ENCODE data around the gene FAM25G.
"Not testable (repeated sequence)": the region's sequence is repeated elsewhere in the genome, so short reads cannot be mapped to it uniquely, and the experiment has no call there.

DNA sequence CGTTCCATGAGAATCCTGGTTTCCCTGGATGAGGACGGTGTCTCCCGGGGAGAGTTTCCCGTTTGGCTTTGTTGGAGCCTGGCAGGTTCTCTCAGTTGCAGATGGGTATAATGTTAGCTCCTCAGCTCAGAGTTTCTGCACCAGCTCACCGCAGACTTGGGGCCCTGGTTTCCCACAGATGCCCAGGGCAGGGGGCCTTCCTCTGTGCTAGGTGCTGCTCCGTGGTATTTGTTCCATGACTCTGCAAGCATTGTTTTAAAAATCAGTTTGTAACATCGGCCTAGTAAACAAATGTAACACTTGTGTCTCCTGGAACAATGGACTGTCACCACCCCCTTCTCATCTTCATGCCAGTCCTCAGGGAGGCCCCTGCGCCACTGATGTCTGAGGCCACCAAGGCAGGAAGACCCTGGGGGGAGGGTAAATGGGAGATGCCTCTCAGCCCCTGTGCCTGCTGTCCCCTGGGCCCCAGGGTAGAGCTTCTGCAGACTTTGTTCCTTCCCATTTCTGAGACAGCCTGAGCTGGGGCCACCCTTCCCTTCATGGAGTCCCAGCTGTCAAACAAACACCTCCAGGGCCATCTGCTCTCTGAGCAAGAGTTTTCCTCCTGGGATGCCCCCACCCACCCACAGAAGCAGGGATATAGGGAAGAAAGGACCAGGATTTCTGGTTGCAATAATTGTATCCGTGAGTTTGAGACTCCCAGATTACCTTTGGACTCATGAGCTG, 36.0 kb downstream of the FAM25G start:
- TF ChIP-seq POLR2A, EP300 (IDR thresholded peaks at IDR 0.05): not testable (repeated sequence)
- TF ChIP-seq, protein P1, sequence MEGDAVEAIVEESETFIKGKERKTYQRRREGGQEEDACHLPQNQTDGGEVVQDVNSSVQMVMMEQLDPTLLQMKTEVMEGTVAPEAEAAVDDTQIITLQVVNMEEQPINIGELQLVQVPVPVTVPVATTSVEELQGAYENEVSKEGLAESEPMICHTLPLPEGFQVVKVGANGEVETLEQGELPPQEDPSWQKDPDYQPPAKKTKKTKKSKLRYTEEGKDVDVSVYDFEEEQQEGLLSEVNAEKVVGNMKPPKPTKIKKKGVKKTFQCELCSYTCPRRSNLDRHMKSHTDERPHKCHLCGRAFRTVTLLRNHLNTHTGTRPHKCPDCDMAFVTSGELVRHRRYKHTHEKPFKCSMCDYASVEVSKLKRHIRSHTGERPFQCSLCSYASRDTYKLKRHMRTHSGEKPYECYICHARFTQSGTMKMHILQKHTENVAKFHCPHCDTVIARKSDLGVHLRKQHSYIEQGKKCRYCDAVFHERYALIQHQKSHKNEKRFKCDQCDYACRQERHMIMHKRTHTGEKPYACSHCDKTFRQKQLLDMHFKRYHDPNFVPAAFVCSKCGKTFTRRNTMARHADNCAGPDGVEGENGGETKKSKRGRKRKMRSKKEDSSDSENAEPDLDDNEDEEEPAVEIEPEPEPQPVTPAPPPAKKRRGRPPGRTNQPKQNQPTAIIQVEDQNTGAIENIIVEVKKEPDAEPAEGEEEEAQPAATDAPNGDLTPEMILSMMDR (IDR thresholded peaks at IDR 0.05): not testable (repeated sequence)

Measured in tibial nerve (tissue), 4 donors.